Mesendoderm (in vitro differentiated cells): Measurements from ENCODE around the gene SPDYA.

Experiments
- DNase-seq: peaks from one replicate; pipeline ENCODE4 v3.0.0; 2013
- H2AK5ac ChIP-seq: 2 replicates; pipeline ENCODE4 v1.6.1; 2013; ENCODE audit warnings: low read length, inconsistent platforms
- H2BK120ac ChIP-seq: 2 replicates; pipeline ENCODE4 v1.6.1; 2013; ENCODE audit warnings: low read depth, mild to moderate bottlenecking, low read length, moderate library complexity, mixed read lengths
- H2BK15ac ChIP-seq: replicated peaks from 2 replicates; pipeline ENCODE4 v1.6.1; 2013; ENCODE audit warnings: low read depth, mild to moderate bottlenecking, moderate library complexity
- H2BK5ac ChIP-seq: 2 replicates; pipeline ENCODE4 v1.6.1; 2013; ENCODE audit warnings: low read length, inconsistent platforms
- H3K18ac ChIP-seq: 2 replicates; pipeline ENCODE4 v1.6.1; 2013; ENCODE audit warnings: mild to moderate bottlenecking, low read length, mixed read lengths
- H3K23ac ChIP-seq: one replicate; pipeline ENCODE4 v1.6.1; 2013; ENCODE audit warnings: low read length
- H3K27ac ChIP-seq: 2 replicates; pipeline ENCODE4 v1.5.1; 2013; ENCODE audit warnings: low read depth, mild to moderate bottlenecking, inconsistent platforms, low read length, moderate library complexity
- H3K27me3 ChIP-seq: 2 replicates; pipeline ENCODE4 v1.6.1; 2013; ENCODE audit warnings: low read length, control low read depth, mild to moderate bottlenecking, inconsistent platforms; ENCODE audit not compliant: insufficient read depth, poor library complexity
- H3K36me3 ChIP-seq: 2 replicates; pipeline ENCODE4 v1.6.1; 2013; ENCODE audit warnings: low read length, inconsistent platforms; ENCODE audit not compliant: control insufficient read depth, insufficient read depth
- H3K4ac ChIP-seq: one replicate; pipeline ENCODE4 v1.6.1; 2013; ENCODE audit warnings: low read depth, mild to moderate bottlenecking, low read length, moderate library complexity
- H3K4me1 ChIP-seq: 2 replicates; pipeline ENCODE4 v1.6.1; 2013; ENCODE audit warnings: low read depth, low read length, inconsistent platforms; ENCODE audit not compliant: control insufficient read depth
- H3K4me2 ChIP-seq: 2 replicates; pipeline ENCODE4 v1.6.1; 2013; ENCODE audit warnings: low read length
- H3K4me3 ChIP-seq: 2 replicates; pipeline ENCODE4 v1.5.1; 2013; ENCODE audit warnings: mild to moderate bottlenecking, low read length
- H3K56ac ChIP-seq: one replicate; pipeline ENCODE4 v1.6.1; 2013; ENCODE audit warnings: low read length
- H3K79me1 ChIP-seq: 2 replicates; pipeline ENCODE4 v1.6.1; 2013; ENCODE audit warnings: low read length, inconsistent platforms
- H3K79me2 ChIP-seq: 2 replicates; pipeline ENCODE4 v1.6.1; 2013; ENCODE audit warnings: mild to moderate bottlenecking, low read length; ENCODE audit not compliant: control insufficient read depth, insufficient read depth
- H3K9ac ChIP-seq: 2 replicates; pipeline ENCODE4 v1.6.1; 2013; ENCODE audit warnings: low read length, inconsistent platforms
- H4K5ac ChIP-seq: one replicate; pipeline ENCODE4 v1.6.1; 2013; ENCODE audit warnings: low read length
- H4K8ac ChIP-seq: one replicate; pipeline ENCODE4 v1.6.1; 2013; ENCODE audit warnings: low read depth, mild to moderate bottlenecking, control low read depth, low read length, moderate library complexity
- WGBS: extraction: QIAGEN DNeasy Blood & Tissue Kit; methylation state at CpG from one replicate; pipeline ENCODE4 v1.1.7; 2013; ENCODE audit warnings: low lambda C conversion rate, missing lambda C conversion rate; ENCODE audit not compliant: insufficient coverage; ENCODE audit errors: extremely low coverage; 5-methylcytosine and 5-hydroxymethylcytosine counted together

Gene SPDYA

DNA sequence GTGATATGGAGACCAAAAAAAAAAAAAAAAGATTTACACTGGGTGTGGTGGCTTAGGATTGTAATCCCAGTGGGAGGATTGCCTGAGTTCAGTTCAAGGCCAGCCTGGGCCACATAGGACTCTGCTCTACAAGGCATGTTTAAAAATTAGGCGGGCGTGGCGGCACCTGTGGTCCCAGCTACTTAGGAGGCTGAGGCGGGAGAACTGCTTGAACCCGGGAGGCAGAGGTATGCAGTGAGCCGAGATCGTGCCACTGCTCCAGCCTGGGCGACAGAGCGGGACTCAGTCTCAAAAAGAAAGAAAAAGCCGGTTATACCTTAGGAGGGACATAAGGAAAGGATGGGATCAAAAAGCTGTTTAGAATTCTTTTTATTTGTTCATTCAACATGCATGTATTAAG lies 707 bp upstream of the SPDYA start:
- Histone ChIP-seq H3K4me3 (no peak overlapping the region), H3K18ac (no peak overlapping the region), H3K79me2 (no peaks in the 10 kb centered on the region), H4K8ac (no peak overlapping the region), H2BK5ac (no peak overlapping the region), H3K23ac (no peak overlapping the region), H3K27me3 (peaks cover 2% of the 10 kb centered on the region), H3K9ac (no peak overlapping the region), H2AK5ac (no peak overlapping the region), H4K5ac (no peak overlapping the region), H2BK15ac (no peak overlapping the region), H3K27ac (no peak overlapping the region), H3K79me1 (no peaks in the 10 kb centered on the region), H3K36me3 (no peaks in the 10 kb centered on the region), H3K4ac (no peak overlapping the region), H3K4me2 (no peak overlapping the region), H3K56ac (no peak overlapping the region), H3K4me1 (no peaks in the 10 kb centered on the region), H2BK120ac (no peak overlapping the region)
- whole genome bisulfite sequencing = no CpG with 5 or more reads among the region's 10 CpGs
- peak; percentile 2 for DNase-seq

DNA sequence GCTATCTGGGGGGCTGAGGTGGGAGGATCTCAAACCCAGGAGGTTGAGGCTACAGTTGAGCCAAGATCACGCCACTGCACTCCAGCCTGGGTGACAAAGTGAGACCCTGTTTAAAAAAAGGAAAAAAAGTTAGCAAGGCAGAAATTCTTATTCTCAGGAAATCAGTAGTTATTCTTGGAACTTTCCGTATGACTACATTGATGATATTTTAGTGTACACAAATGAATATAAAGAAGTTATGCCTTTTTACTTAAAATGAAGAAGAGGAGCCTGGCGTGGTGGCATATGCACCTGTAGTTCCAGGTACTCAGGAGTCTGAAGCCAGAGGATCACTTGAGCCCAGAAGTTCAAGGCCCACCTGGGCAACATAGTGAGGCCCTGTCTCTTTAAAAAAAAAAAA lies 7.4 kb downstream of the SPDYA start:
- no peaks in the 10 kb centered on the region for H3K79me2 ChIP-seq
- no peak overlapping the region for H3K56ac ChIP-seq
- H3K79me1 ChIP-seq = no peaks in the 10 kb centered on the region
- WGBS = no CpG with 5 or more reads among the region's 3 CpGs
- H3K23ac ChIP-seq = no peak overlapping the region
- H3K27ac ChIP-seq = no peak overlapping the region
- H3K4me3 ChIP-seq = no peak overlapping the region
- no peaks in the 10 kb centered on the region for H3K36me3 ChIP-seq
- H2BK5ac ChIP-seq = no peak overlapping the region
- no peak for DNase-seq
- H4K8ac ChIP-seq = no peak overlapping the region
- no peak overlapping the region for H4K5ac ChIP-seq
- H3K4me1 ChIP-seq = no peaks in the 10 kb centered on the region
- no peak overlapping the region for H3K18ac ChIP-seq
- no peak overlapping the region for H2AK5ac ChIP-seq
- no peak overlapping the region for H3K4ac ChIP-seq
- H3K4me2 ChIP-seq = no peak overlapping the region
- no peak overlapping the region for H2BK15ac ChIP-seq
- no peaks in the 10 kb centered on the region for H3K27me3 ChIP-seq
- H2BK120ac ChIP-seq = no peak overlapping the region
- H3K9ac ChIP-seq = no peak overlapping the region

DNA sequence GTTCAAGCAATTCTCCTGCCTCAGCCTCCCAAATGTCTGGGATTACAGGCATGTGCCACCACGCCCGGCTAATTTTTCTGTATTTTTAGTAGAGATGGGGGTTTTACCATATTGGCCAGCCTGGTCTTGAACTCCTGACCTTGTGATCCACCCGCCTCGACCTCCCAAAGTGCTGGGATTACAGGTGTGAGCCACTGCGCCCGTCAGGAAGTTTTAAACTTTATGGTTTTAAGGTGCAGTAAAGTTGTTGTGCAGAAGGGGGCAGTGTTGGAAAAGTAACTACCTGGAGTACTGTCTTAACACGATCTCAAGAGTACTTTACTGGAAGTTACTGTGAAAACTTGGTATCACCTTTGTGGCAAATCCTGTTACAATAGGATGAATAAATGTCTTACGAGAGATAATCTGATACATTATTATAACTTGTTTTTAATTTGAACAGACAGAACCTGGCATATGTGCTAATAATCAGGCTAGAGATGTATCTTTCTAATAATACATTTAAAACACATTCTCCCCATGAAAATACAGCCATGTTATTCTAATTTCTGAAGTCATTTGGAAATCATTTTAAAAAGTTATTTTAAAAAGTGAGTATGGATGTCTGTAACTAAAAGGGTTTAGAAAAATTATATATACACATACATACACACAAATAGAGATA lies 10.8 kb downstream of the SPDYA start:
- no peak overlapping the region for H2AK5ac ChIP-seq
- peak; percentile 88 for DNase-seq
- no peaks in the 10 kb centered on the region for H3K27me3 ChIP-seq
- no peak overlapping the region for H3K4ac ChIP-seq
- no peak overlapping the region for H3K9ac ChIP-seq
- H3K56ac ChIP-seq = no peak overlapping the region
- no peak overlapping the region for H4K5ac ChIP-seq
- no peaks in the 10 kb centered on the region for H3K79me2 ChIP-seq
- no peaks in the 10 kb centered on the region for H3K79me1 ChIP-seq
- no peaks in the 10 kb centered on the region for H3K4me1 ChIP-seq
- H3K18ac ChIP-seq = no peak overlapping the region
- no peak overlapping the region for H3K4me2 ChIP-seq
- no peak overlapping the region for H2BK5ac ChIP-seq
- H3K23ac ChIP-seq = no peak overlapping the region
- H3K27ac ChIP-seq = no peak overlapping the region
- H3K4me3 ChIP-seq = no peak overlapping the region
- H4K8ac ChIP-seq = no peak overlapping the region
- no CpG with 5 or more reads among the region's 8 CpGs for WGBS
- H2BK15ac ChIP-seq = no peak overlapping the region
- no peaks in the 10 kb centered on the region for H3K36me3 ChIP-seq
- H2BK120ac ChIP-seq = no peak overlapping the region

DNA sequence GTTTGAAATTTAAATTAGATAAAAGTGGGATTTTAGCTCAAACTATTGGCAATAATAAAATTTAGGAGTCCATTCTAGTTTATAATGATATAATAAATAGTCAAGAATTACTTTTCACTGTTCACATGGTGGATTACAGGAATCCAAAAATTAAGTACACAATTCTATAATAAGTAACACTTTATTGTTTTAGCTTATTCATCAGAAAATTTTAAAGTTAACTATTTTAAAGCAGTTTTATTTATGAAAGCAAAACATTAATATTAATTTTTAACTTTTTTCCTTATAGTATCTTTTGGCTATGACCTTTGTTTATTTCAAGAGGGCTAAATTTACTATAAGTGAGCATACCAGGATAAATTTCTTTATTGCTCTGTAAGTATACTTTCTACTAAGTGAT lies 11.4 kb downstream of the SPDYA start:
- Histone ChIP-seq H4K8ac (no peak overlapping the region), H3K9ac (no peak overlapping the region), H2AK5ac (no peak overlapping the region), H3K4me2 (no peak overlapping the region), H3K4me3 (no peak overlapping the region), H3K18ac (no peak overlapping the region), H2BK5ac (no peak overlapping the region), H3K79me2 (no peaks in the 10 kb centered on the region), H3K79me1 (no peaks in the 10 kb centered on the region), H3K23ac (no peak overlapping the region), H4K5ac (no peak overlapping the region), H2BK15ac (no peak overlapping the region), H3K36me3 (no peaks in the 10 kb centered on the region), H3K4me1 (no peaks in the 10 kb centered on the region), H3K27me3 (no peaks in the 10 kb centered on the region), H3K4ac (no peak overlapping the region), H3K56ac (no peak overlapping the region), H3K27ac (no peak overlapping the region), H2BK120ac (no peak overlapping the region)
- DNase-seq = no peak

DNA sequence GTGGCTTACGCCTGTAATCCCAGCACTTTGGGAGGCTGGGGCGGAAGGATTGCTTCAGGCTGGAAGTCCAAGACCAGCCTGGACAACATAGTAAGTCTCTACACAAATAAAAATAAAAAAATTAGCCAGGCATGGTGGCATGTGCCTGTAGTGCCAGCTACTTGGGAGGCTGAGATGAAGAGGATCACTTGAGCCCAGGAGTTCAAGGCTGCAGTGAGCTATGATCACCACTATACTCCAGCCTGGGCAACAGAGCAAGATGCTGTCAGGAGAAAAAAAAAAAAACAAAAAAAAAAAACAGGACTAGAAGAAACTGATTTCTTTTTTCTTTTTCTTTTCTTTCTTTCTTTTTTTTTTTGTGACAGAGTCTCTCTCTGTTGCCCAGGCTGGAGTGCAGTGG lies 13.6 kb downstream of the SPDYA start:
- Histone ChIP-seq H3K27ac (no peak overlapping the region), H3K4ac (no peak overlapping the region), H2BK15ac (no peak overlapping the region), H3K18ac (no peak overlapping the region), H3K79me1 (no peaks in the 10 kb centered on the region), H4K8ac (no peak overlapping the region), H3K4me2 (no peak overlapping the region), H4K5ac (no peak overlapping the region), H2AK5ac (no peak overlapping the region), H2BK120ac (no peak overlapping the region), H3K23ac (no peak overlapping the region), H3K4me1 (no peaks in the 10 kb centered on the region), H3K56ac (no peak overlapping the region), H2BK5ac (no peak overlapping the region), H3K4me3 (no peak overlapping the region), H3K36me3 (no peaks in the 10 kb centered on the region), H3K79me2 (no peaks in the 10 kb centered on the region), H3K9ac (no peak overlapping the region), H3K27me3 (no peaks in the 10 kb centered on the region)
- no CpG with 5 or more reads among the region's 2 CpGs for WGBS
- DNase-seq = no peak

DNA sequence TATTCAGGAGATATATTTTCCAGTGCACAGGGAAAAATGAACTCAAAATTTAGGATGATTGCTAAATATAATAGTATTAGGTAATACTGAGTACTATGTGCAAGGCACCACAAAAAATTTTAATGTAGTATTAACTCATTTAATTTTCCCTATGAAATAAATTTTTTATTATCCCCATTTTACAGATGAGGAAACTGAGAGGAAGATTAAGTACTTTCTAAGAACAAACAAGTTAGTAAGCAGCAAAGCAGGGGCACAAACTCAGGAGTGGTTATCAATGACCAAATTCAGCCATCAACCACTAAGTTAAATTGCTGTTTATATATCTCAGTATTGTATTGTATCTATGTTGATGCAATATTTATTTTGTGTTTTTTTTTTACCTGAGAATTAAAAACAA lies 14.2 kb downstream of the SPDYA start:
- no peak overlapping the region for H3K4me3 ChIP-seq
- H3K4ac ChIP-seq = no peak overlapping the region

More for the DNA sequence above, 14.2 kb downstream of the SPDYA start:
- no peaks in the 10 kb centered on the region for H3K79me1 ChIP-seq
- H4K8ac ChIP-seq = no peak overlapping the region
- DNase-seq = no peak
- no peaks in the 10 kb centered on the region for H3K4me1 ChIP-seq
- H3K27me3 ChIP-seq = no peaks in the 10 kb centered on the region
- no peaks in the 10 kb centered on the region for H3K36me3 ChIP-seq
- H4K5ac ChIP-seq = no peak overlapping the region
- H2BK5ac ChIP-seq = no peak overlapping the region
- H3K23ac ChIP-seq = no peak overlapping the region
- H3K56ac ChIP-seq = no peak overlapping the region
- H2AK5ac ChIP-seq = no peak overlapping the region
- no peak overlapping the region for H2BK15ac ChIP-seq
- H3K9ac ChIP-seq = no peak overlapping the region
- no peak overlapping the region for H3K4me2 ChIP-seq
- no peak overlapping the region for H3K27ac ChIP-seq
- H3K18ac ChIP-seq = no peak overlapping the region
- no peak overlapping the region for H2BK120ac ChIP-seq
- H3K79me2 ChIP-seq = no peaks in the 10 kb centered on the region
